ENCODE data around the gene SORL1-AS1.

SORL1-AS1 gene

DNA sequence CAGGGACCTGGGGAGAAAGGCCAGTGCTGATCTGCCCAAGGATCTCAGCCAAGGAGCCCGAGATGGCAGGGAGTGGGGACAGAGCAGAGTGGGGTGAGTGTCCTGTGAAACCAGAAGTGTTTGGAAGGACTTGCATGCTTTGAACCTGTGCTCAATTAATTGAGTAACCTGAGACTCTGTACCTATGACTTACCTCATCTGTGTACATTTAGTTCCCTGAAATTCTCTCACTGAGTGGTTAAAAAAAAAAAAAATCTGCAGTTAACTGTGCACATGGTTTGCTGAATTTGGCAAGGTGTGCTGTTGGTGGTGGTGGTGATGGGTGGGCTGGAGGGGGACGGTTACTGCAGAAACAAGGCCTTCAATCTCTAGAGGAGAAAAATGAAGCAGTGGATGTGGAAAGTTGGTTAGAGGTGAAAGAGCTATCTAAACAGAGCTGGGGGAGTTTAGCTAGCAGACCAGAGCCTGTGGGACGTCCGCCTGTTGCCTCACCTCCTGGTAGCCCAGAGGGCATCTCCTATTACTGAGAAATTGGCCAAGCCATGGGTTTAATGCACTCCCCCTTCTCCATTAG, 8.3 kb upstream of the SORL1-AS1 start:
- H3K27me3 Mint-ChIP-seq (ENCODE audit: low read depth in 3 of 3) = no peaks in the 10 kb centered on the region
- Histone ChIP-seq H3K9ac (ENCODE audit: insufficient read depth, low read length, poor library complexity, severe bottlenecking) (no peak overlapping the region), H3K9me3 (replicated peaks in 1 of 2; ENCODE audit: control insufficient read depth in 1 of 2, insufficient read depth in 1 of 2, low read length in 2 of 2) (no peaks in the 10 kb centered on the region), H3K4me3 (replicated peaks in 1 of 3; ENCODE audit: low read depth in 2 of 3, low read length in 3 of 3) (no peak overlapping the region), H4K20me1 (ENCODE audit: insufficient read depth, low read length) (peaks cover 100% of the 10 kb centered on the region), H3K4me1 (ENCODE audit: control insufficient read depth in 1 of 2, insufficient read depth in 2 of 2, low read length in 2 of 2) (peaks cover 61 to 85% of the 10 kb centered on the region in 2 donors), H3K4me2 (replicated peaks; ENCODE audit: extremely low read depth, low read length, poor library complexity, severe bottlenecking) (no peak overlapping the region), H2AFZ (ENCODE audit: insufficient read depth, low read depth, low read length, poor library complexity, severe bottlenecking) (no peak overlapping the region), H3K27ac (ENCODE audit: low read depth in 1 of 2, low read length in 2 of 2) (peak overlapping the region in 1 of 2 donors; percentile 60), H3K36me3 (replicated peaks in 1 of 2; ENCODE audit: control insufficient read depth in 1 of 2, insufficient read depth in 2 of 2, low read length in 2 of 2) (peaks cover 3 to 19% of the 10 kb centered on the region in 2 donors), H3K27me3 (ENCODE audit: control insufficient read depth in 2 of 2, insufficient read depth in 2 of 2, low read length in 2 of 2) (no peaks in the 10 kb centered on the region), H3K79me2 (ENCODE audit: insufficient read depth, low read length) (peaks cover 100% of the 10 kb centered on the region)
- H3K9me3 Mint-ChIP-seq = no peaks in the 10 kb centered on the region
- H3K27ac Mint-ChIP-seq = peak overlapping the region in 6 of 7 donors; percentile 28 to 86 (median 47)
- intact Hi-C loops (cut with micrococcal nuclease) = no loop called here
- H3K4me3 Mint-ChIP-seq = no peak overlapping the region
- no peak for TF ChIP-seq CTCF (IDR thresholded peaks at IDR 0.05)
- peaks cover 96% of the 10 kb centered on the region for H3K4me1 Mint-ChIP-seq
- DNase-seq = no peak
- H3K36me3 Mint-ChIP-seq = peaks cover 36% of the 10 kb centered on the region in 2 donors
- WGBS (ENCODE audit: insufficient coverage) = 92% methylated on average over 2 of the region's 4 CpGs

GRCh38 chr11:121459413-121460017, 6.7 kb upstream of the SORL1-AS1 start:
- H3K27ac Mint-ChIP-seq = peak overlapping the region in 4 of 7 donors; percentile 11 to 69 (median 18)
- Histone ChIP-seq H3K4me1 (ENCODE audit: control insufficient read depth in 1 of 2, insufficient read depth in 2 of 2, low read length in 2 of 2) (peaks cover 66 to 87% of the 10 kb centered on the region in 2 donors), H3K9ac (ENCODE audit: insufficient read depth, low read length, poor library complexity, severe bottlenecking) (no peak overlapping the region), H3K4me3 (replicated peaks in 1 of 3; ENCODE audit: low read depth in 2 of 3, low read length in 3 of 3) (peak overlapping the region in 1 of 3 experiments; percentile 14), H3K27ac (ENCODE audit: low read depth in 1 of 2, low read length in 2 of 2) (no peak overlapping the region), H4K20me1 (ENCODE audit: insufficient read depth, low read length) (peaks cover 100% of the 10 kb centered on the region), H3K27me3 (ENCODE audit: control insufficient read depth in 2 of 2, insufficient read depth in 2 of 2, low read length in 2 of 2) (no peaks in the 10 kb centered on the region), H3K9me3 (replicated peaks in 1 of 2; ENCODE audit: control insufficient read depth in 1 of 2, insufficient read depth in 1 of 2, low read length in 2 of 2) (no peaks in the 10 kb centered on the region), H3K79me2 (ENCODE audit: insufficient read depth, low read length) (peaks cover 100% of the 10 kb centered on the region), H3K36me3 (replicated peaks in 1 of 2; ENCODE audit: control insufficient read depth in 1 of 2, insufficient read depth in 2 of 2, low read length in 2 of 2) (peaks cover 3 to 19% of the 10 kb centered on the region in 2 donors), H3K4me2 (replicated peaks; ENCODE audit: extremely low read depth, low read length, poor library complexity, severe bottlenecking) (no peak overlapping the region), H2AFZ (ENCODE audit: insufficient read depth, low read depth, low read length, poor library complexity, severe bottlenecking) (no peak overlapping the region)
- no peak for TF ChIP-seq CTCF (IDR thresholded peaks at IDR 0.05)
- peaks cover 96% of the 10 kb centered on the region for H3K4me1 Mint-ChIP-seq
- H3K27me3 Mint-ChIP-seq (ENCODE audit: low read depth in 3 of 3) = no peaks in the 10 kb centered on the region
- intact Hi-C loops (cut with micrococcal nuclease) = no loop called here
- peaks cover 33 to 39% of the 10 kb centered on the region in 2 donors for H3K36me3 Mint-ChIP-seq
- 57% methylated on average over 6 of the region's 7 CpGs for WGBS (ENCODE audit: insufficient coverage)
- peaks cover 0 to 2% (median 0%) of the 10 kb centered on the region in 7 donors for H3K9me3 Mint-ChIP-seq
- DNase-seq = no peak
- H3K4me3 Mint-ChIP-seq = no peak overlapping the region
